A549 (cell line): Measurements from ENCODE around the gene ATP6V1G2.

ENCODE experiments used
- ATOH8 ChIP-seq: fragments of 250-450 bp; sonication (Bioruptor Pico); IDR thresholded peaks from 2 replicates; pipeline ENCODE4 v1.5.0; 2020; ENCODE audit warnings: low read depth, mild to moderate bottlenecking, moderate library complexity
- CHD2 ChIP-seq: fragments of 150-350 bp; IDR thresholded peaks from 2 replicates; pipeline ENCODE4 v1.6.1; 2014; ENCODE audit warnings: low read length; ENCODE audit not compliant: partially characterized antibody
- EP300 ChIP-seq, 2 experiments: fragments of >200 bp; sonication (Bioruptor Twin); formaldehyde crosslinking; IDR thresholded peaks; 2 replicates in 1 of 2; 3 replicates in 1 of 2; pipeline ENCODE4 v1.6.1; 2016 to 2017
- JUN ChIP-seq, 2 experiments: fragments of >200 bp; sonication (Bioruptor Twin); formaldehyde crosslinking; IDR thresholded peaks; 2 replicates in 1 of 2; 3 replicates in 1 of 2; pipeline ENCODE4 v1.6.1; 2016 to 2017
- MYC ChIP-seq: IDR thresholded peaks from 2 replicates; pipeline ENCODE4 v1.6.1; 2012; ENCODE audit warnings: mild to moderate bottlenecking, inconsistent platforms, low read length, improper control_type of control experiment, borderline replicate concordance
- NFE2L2 ChIP-seq: fragments of 150-350 bp; conservative IDR thresholded peaks from 2 replicates; pipeline ENCODE4 v1.6.1; 2014; ENCODE audit warnings: low read length
- POLR2A ChIP-seq: IDR thresholded peaks from 2 replicates; pipeline ENCODE4 v1.6.1; 2012; ENCODE audit warnings: mild to moderate bottlenecking, low read length
- ZSCAN20 ChIP-seq: fragments of 250-450 bp; sonication (Bioruptor Pico); IDR thresholded peaks from 2 replicates; pipeline ENCODE4 v1.8.0; 2022; ENCODE audit warnings: mild to moderate bottlenecking, moderate library complexity
- TF ChIP-seq, protein P1 (sequence below): fragments of >200 bp; sonication (Bioruptor Twin); formaldehyde crosslinking; IDR thresholded peaks from 3 replicates; pipeline ENCODE4 v1.5.1; 2016
- TF ChIP-seq, protein P2 (sequence below): fragments of 200-600 bp; sonication (generic); IDR thresholded peaks from 2 replicates; pipeline ENCODE4 v1.6.1; 2016; ENCODE audit warnings: antibody characterized with exemption, mild to moderate bottlenecking, moderate library complexity

DNA sequence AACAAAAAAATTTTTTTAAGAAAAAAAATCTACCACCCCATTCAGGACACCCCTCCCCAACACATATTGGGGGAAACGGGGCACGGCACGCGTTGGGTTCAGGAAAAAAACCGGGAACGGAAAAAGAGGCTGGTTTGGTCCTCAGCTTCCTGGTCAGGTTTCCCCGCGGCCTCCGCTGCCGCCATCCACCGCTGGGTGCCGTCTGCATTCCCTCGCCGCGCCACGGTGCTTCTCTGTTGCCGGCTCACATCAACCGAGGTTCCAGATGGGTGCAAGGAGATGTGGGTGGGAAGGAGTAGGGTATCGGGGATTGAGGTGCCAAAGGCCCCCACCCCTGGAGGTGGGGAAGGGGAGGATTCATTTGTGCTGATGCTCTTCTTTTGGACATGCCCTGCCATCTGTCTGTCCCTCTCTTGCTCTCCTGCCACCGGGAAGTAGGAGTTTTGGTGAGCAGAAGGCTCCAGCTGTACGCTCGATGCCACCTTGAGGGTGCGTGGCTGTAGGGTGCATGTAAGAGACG, 11.8 kb downstream of the ATP6V1G2 start:
- TF ChIP-seq POLR2A (no peak), JUN (IDR thresholded peaks at IDR 0.05) (no peak), CHD2 (no peak), MYC (no peak), EP300 (IDR thresholded peaks at IDR 0.05) (no peak), ZSCAN20 (CRISPR knock-in tag) (no peak), ATOH8 (no peak), NFE2L2 (no peak)
- TF ChIP-seq, protein P1, sequence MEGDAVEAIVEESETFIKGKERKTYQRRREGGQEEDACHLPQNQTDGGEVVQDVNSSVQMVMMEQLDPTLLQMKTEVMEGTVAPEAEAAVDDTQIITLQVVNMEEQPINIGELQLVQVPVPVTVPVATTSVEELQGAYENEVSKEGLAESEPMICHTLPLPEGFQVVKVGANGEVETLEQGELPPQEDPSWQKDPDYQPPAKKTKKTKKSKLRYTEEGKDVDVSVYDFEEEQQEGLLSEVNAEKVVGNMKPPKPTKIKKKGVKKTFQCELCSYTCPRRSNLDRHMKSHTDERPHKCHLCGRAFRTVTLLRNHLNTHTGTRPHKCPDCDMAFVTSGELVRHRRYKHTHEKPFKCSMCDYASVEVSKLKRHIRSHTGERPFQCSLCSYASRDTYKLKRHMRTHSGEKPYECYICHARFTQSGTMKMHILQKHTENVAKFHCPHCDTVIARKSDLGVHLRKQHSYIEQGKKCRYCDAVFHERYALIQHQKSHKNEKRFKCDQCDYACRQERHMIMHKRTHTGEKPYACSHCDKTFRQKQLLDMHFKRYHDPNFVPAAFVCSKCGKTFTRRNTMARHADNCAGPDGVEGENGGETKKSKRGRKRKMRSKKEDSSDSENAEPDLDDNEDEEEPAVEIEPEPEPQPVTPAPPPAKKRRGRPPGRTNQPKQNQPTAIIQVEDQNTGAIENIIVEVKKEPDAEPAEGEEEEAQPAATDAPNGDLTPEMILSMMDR: no peak
- TF ChIP-seq, protein P2, sequence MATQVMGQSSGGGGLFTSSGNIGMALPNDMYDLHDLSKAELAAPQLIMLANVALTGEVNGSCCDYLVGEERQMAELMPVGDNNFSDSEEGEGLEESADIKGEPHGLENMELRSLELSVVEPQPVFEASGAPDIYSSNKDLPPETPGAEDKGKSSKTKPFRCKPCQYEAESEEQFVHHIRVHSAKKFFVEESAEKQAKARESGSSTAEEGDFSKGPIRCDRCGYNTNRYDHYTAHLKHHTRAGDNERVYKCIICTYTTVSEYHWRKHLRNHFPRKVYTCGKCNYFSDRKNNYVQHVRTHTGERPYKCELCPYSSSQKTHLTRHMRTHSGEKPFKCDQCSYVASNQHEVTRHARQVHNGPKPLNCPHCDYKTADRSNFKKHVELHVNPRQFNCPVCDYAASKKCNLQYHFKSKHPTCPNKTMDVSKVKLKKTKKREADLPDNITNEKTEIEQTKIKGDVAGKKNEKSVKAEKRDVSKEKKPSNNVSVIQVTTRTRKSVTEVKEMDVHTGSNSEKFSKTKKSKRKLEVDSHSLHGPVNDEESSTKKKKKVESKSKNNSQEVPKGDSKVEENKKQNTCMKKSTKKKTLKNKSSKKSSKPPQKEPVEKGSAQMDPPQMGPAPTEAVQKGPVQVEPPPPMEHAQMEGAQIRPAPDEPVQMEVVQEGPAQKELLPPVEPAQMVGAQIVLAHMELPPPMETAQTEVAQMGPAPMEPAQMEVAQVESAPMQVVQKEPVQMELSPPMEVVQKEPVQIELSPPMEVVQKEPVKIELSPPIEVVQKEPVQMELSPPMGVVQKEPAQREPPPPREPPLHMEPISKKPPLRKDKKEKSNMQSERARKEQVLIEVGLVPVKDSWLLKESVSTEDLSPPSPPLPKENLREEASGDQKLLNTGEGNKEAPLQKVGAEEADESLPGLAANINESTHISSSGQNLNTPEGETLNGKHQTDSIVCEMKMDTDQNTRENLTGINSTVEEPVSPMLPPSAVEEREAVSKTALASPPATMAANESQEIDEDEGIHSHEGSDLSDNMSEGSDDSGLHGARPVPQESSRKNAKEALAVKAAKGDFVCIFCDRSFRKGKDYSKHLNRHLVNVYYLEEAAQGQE: no peak
